22Rv1 (cell line): ENCODE measurements around the gene EVI5L.

ENCODE experiments used
- CTCF ChIP-seq: fragments of 450-650 bp; IDR thresholded peaks from 2 replicates; pipeline ENCODE4 v1.5.1; 2017; ENCODE audit warnings: mild to moderate bottlenecking
- ZFX ChIP-seq: fragments of 450-650 bp; IDR thresholded peaks from 2 replicates; pipeline ENCODE4 v1.6.1; 2017; ENCODE audit warnings: antibody characterized with exemption, borderline replicate concordance

- TF ChIP-seq CTCF, result no peak
- TF ChIP-seq ZFX, result no peak
These were observed 42.3 kb upstream of the EVI5L start for GRCh38 chr19:7787602-7788177.
